ENCODE data around the gene CLDN18.

- no peak for TF ChIP-seq ATF2 (CRISPR knock-in tag; IDR thresholded peaks at IDR 0.05)
- no peak for TF ChIP-seq GABPA (tag; conservative IDR thresholded peaks at IDR 0.05; ENCODE audit: low read depth)
- TF ChIP-seq MTF1 (CRISPR knock-in tag; IDR thresholded peaks at IDR 0.05; ENCODE audit: borderline replicate concordance), result no peak
- no peak for TF ChIP-seq PHF8 (IDR thresholded peaks at IDR 0.05; ENCODE audit: borderline replicate concordance, low read length)
- TF ChIP-seq CHD1 (IDR thresholded peaks at IDR 0.05; ENCODE audit: low read length), result no peak
- TF ChIP-seq ZBTB34 (CRISPR knock-in tag; IDR thresholded peaks at IDR 0.05), result no peak
- TF ChIP-seq NFYB (IDR thresholded peaks at IDR 0.05; ENCODE audit: extremely low read depth, insufficient read length), result no peak
- TF ChIP-seq SMARCB1 (IDR thresholded peaks at IDR 0.05; ENCODE audit: insufficient read length, low read depth), result no peak
- TF ChIP-seq ZNF217 (CRISPR knock-in tag; IDR thresholded peaks at IDR 0.05), result no peak
- no peak for TF ChIP-seq FOXA1 (IDR thresholded peaks at IDR 0.05; ENCODE audit: borderline replicate concordance)
- no peak for TF ChIP-seq YY1 (IDR thresholded peaks at IDR 0.05; ENCODE audit: borderline replicate concordance in 1 of 3, control insufficient read depth in 1 of 3, extremely low read depth in 1 of 3, insufficient read depth in 3 of 3, insufficient read length in 1 of 3, insufficient replicate concordance in 2 of 3, low read depth in 1 of 3, low read length in 2 of 3)
- no peak for TF ChIP-seq RAD21 (CRISPR knock-in tag; conservative IDR thresholded peaks at IDR 0.05 in 1 of 2, IDR thresholded peaks at IDR 0.05 in 1 of 2)
- TF ChIP-seq HNRNPLL (IDR thresholded peaks at IDR 0.05; ENCODE audit: low read depth, low read length, poor library complexity, severe bottlenecking), result no peak
- TF ChIP-seq CTCF (IDR thresholded peaks at IDR 0.05 in 2 of 3, conservative IDR thresholded peaks at IDR 0.05 in 1 of 3; ENCODE audit: insufficient read depth in 2 of 3, low read depth in 1 of 3, low read length in 3 of 3), result no peak
Observed at GRCh38 chr3:137962251-137962650, 47.7 kb upstream of the CLDN18 start.
